SW480 (cell line): ENCODE results near the gene SPG11.

Source experiments
- DNase-seq: peaks from one replicate; pipeline ENCODE4 v3.0.0-alpha.2; 2016; ENCODE audit warnings: low spot score

Gene SPG11

GRCh38 chr15:44527241-44527640, 136.2 kb downstream of the SPG11 start:
- DNase-seq: no peak

GRCh38 chr15:44525018-44525417, 138.4 kb downstream of the SPG11 start:
- DNase-seq: no peak

GRCh38 chr15:44519537-44519936, 143.9 kb downstream of the SPG11 start:
- no peak for DNase-seq

- DNase-seq: no peak
These were observed 147.0 kb downstream of the SPG11 start for GRCh38 chr15:44516436-44516835.
